KMS-11 (cell line): ENCODE measurements around the gene ATP1A2.

Experiments used
- H2AFZ ChIP-seq: fragments of 200-600 bp; sonication (generic); 2 replicates; pipeline ENCODE4 v1.6.1; 2016; ENCODE audit warnings: antibody characterized with exemption, mixed run types, low read depth
- H3K27ac ChIP-seq: fragments of 200-600 bp; sonication (generic); 2 replicates; pipeline ENCODE4 v1.6.1; 2016; ENCODE audit warnings: mild to moderate bottlenecking, mixed run types
- H3K27me3 ChIP-seq: fragments of 200-600 bp; sonication (generic); 2 replicates; pipeline ENCODE4 v1.6.1; 2017; ENCODE audit warnings: mild to moderate bottlenecking, low read depth, mixed run types, moderate library complexity; ENCODE audit not compliant: insufficient read depth
- H3K36me3 ChIP-seq: fragments of 200-600 bp; sonication (generic); 2 replicates; pipeline ENCODE4 v1.6.1; 2017; ENCODE audit warnings: mild to moderate bottlenecking, mixed run types; ENCODE audit not compliant: insufficient read depth
- H3K4me1 ChIP-seq: fragments of 200-600 bp; sonication (generic); 2 replicates; pipeline ENCODE4 v1.6.1; 2016; ENCODE audit warnings: mild to moderate bottlenecking, low read depth, mixed run types; ENCODE audit not compliant: poor library complexity, severe bottlenecking
- H3K4me2 ChIP-seq: fragments of 200-600 bp; sonication (generic); 2 replicates; pipeline ENCODE4 v1.7.0; 2016; ENCODE audit warnings: mild to moderate bottlenecking, mixed run types
- H3K4me3 ChIP-seq: fragments of 200-600 bp; sonication (generic); IDR thresholded peaks from 2 replicates; pipeline ENCODE4 v1.6.1; 2017; ENCODE audit warnings: low read depth, low read length, mixed read lengths; ENCODE audit not compliant: insufficient read depth
- H3K79me2 ChIP-seq: fragments of 200-600 bp; sonication (generic); 2 replicates; pipeline ENCODE4 v1.6.1; 2016; ENCODE audit warnings: low read depth, mixed run types; ENCODE audit not compliant: insufficient read depth
- H3K9ac ChIP-seq: fragments of 200-600 bp; sonication (generic); 2 replicates; pipeline ENCODE4 v1.6.1; 2016; ENCODE audit warnings: mild to moderate bottlenecking, mixed run types
- H4K20me1 ChIP-seq: fragments of 200-600 bp; sonication (generic); 2 replicates; pipeline ENCODE4 v1.6.1; 2016; ENCODE audit warnings: mild to moderate bottlenecking, mixed run types; ENCODE audit not compliant: insufficient read depth
- CTCF ChIP-seq: fragments of 200-600 bp; sonication (generic); conservative IDR thresholded peaks from 2 replicates; pipeline ENCODE4 v1.6.1; 2017; ENCODE audit warnings: low read depth, mild to moderate bottlenecking, antibody characterized with exemption, low read length, moderate library complexity, mixed read lengths

ATP1A2 gene

GRCh38 chr1:160186246-160186645, 70.7 kb downstream of the ATP1A2 start:
- Histone ChIP-seq H3K27me3 (no peaks in the 10 kb centered on the region), H3K27ac (no peak overlapping the region), H3K4me1 (no peaks in the 10 kb centered on the region), H3K4me3 (no peak overlapping the region), H3K36me3 (no peaks in the 10 kb centered on the region), H3K9ac (no peak overlapping the region), H3K4me2 (no peak overlapping the region), H3K79me2 (no peaks in the 10 kb centered on the region), H4K20me1 (no peaks in the 10 kb centered on the region), H2AFZ (no peak overlapping the region; the same call in 1 of the 2 replicates)
- TF ChIP-seq CTCF = no peak

DNA sequence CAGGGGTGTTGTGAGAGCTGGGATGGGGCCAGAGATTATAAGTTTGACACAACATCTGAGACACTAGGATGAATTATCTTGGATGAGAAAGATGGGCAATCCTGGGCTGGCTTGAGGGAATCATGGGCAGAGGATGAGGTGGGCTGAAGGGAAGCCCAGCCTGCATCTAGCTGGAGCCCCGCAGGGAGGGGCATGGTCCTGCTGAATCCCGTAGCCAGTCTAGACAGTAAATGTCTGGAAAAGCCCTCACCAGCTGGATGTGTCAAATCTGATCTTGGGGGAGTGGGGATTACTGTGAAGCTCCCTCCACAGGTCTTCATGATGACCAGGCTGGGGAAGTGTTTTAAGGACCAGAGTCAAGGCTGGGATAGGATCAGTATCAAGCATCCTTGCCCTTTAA, 71.2 kb downstream of the ATP1A2 start:
- H3K27ac ChIP-seq = no peak overlapping the region
- H3K4me1 ChIP-seq = no peaks in the 10 kb centered on the region
- no peaks in the 10 kb centered on the region for H4K20me1 ChIP-seq
- H2AFZ ChIP-seq = no peak overlapping the region; the same call in 1 of the 2 replicates
- no peak for TF ChIP-seq CTCF
- H3K36me3 ChIP-seq = no peaks in the 10 kb centered on the region
- no peak overlapping the region for H3K4me2 ChIP-seq
- H3K4me3 ChIP-seq = no peak overlapping the region
- H3K9ac ChIP-seq = no peak overlapping the region
- H3K79me2 ChIP-seq = no peaks in the 10 kb centered on the region
- H3K27me3 ChIP-seq = no peaks in the 10 kb centered on the region

DNA sequence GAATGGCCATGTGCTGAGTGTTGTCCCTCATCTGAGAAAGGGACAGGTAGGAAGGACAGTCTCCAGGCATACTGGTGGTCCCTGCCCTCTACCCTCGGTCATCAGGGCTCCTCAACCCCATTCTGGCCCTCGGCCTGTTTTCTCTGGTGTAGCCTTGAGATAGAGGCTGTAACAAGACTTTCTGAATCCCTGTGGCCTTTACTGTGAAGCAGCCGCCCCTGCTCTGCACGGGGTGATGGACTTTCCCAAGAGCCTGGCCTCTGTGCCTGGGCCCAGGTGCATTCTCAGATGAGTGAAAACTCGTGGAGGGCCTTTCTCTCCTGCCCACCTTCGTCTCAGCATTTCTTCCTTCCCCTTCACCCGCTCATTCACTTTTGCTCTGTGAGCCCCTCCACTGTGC, 71.8 kb downstream of the ATP1A2 start:
- no peak for TF ChIP-seq CTCF
- H3K27ac ChIP-seq = no peak overlapping the region
- H3K36me3 ChIP-seq = no peaks in the 10 kb centered on the region
- H3K27me3 ChIP-seq = no peaks in the 10 kb centered on the region
- H3K4me1 ChIP-seq = no peaks in the 10 kb centered on the region
- H3K9ac ChIP-seq = no peak overlapping the region
- no peak overlapping the region for H3K4me2 ChIP-seq
- no peak overlapping the region for H3K4me3 ChIP-seq
- H2AFZ ChIP-seq = peak overlapping the region; percentile 2; the same call in 1 of the 2 replicates
- H3K79me2 ChIP-seq = no peaks in the 10 kb centered on the region
- no peaks in the 10 kb centered on the region for H4K20me1 ChIP-seq

DNA sequence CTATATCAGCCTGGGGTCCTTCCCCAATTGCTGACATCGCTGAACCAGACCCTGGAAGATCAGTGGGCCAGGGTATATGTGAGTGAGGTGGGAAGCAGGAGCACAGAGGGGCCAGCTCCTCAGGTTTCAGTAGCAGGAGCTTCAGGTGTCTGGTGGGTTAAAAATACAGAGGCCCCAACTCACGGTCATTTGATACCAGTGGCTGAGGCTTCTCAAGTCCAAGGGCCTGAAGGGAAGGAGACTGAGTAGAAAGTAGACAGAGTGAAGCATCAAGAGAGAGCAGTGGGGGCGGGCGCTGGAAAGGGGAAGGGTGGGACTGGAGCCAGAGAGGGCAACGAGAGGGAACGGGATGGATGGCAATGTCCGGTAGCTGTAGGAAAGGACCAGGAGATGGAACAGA, 72.8 kb downstream of the ATP1A2 start:
- Histone ChIP-seq H2AFZ (no peak overlapping the region), H3K4me1 (peaks cover 8% of the 10 kb centered on the region), H3K27ac (no peak overlapping the region), H3K4me3 (no peak overlapping the region), H4K20me1 (no peaks in the 10 kb centered on the region), H3K9ac (no peak overlapping the region), H3K27me3 (no peaks in the 10 kb centered on the region), H3K79me2 (no peaks in the 10 kb centered on the region), H3K36me3 (no peaks in the 10 kb centered on the region), H3K4me2 (no peak overlapping the region)
- TF ChIP-seq CTCF = no peak
